ENCODE data around the gene UBAP2L.

GRCh38 chr1:154222918-154223317, 2.2 kb downstream of the UBAP2L start:
- TF ChIP-seq, protein P1, sequence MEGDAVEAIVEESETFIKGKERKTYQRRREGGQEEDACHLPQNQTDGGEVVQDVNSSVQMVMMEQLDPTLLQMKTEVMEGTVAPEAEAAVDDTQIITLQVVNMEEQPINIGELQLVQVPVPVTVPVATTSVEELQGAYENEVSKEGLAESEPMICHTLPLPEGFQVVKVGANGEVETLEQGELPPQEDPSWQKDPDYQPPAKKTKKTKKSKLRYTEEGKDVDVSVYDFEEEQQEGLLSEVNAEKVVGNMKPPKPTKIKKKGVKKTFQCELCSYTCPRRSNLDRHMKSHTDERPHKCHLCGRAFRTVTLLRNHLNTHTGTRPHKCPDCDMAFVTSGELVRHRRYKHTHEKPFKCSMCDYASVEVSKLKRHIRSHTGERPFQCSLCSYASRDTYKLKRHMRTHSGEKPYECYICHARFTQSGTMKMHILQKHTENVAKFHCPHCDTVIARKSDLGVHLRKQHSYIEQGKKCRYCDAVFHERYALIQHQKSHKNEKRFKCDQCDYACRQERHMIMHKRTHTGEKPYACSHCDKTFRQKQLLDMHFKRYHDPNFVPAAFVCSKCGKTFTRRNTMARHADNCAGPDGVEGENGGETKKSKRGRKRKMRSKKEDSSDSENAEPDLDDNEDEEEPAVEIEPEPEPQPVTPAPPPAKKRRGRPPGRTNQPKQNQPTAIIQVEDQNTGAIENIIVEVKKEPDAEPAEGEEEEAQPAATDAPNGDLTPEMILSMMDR (IDR thresholded peaks at IDR 0.05), result no peak
- no peak for TF ChIP-seq EP300 (IDR thresholded peaks at IDR 0.05)

All from sigmoid colon (tissue), 4 donors.